ENCODE data around the gene TMEM59.
A peak's percentile ranks its signal among the peaks of the same experiment; 100 is the strongest.

TMEM59 gene

GRCh38 chr1:54014009-54014629 lies 38.9 kb downstream of the TMEM59 start:
- no peak overlapping the region for H3K27ac ChIP-seq (ENCODE audit: low read length)
- TF ChIP-seq EZH2 (IDR thresholded peaks at IDR 0.05; ENCODE audit: borderline replicate concordance, low read depth, low read length, severe bottlenecking): no peak
- no peak for TF ChIP-seq CTCF (IDR thresholded peaks at IDR 0.05; ENCODE audit: borderline replicate concordance, extremely low read depth, low read length, poor library complexity, severe bottlenecking)
- no peaks in the 10 kb centered on the region for H3K79me2 ChIP-seq (ENCODE audit: insufficient read depth, low read length)
- no peak overlapping the region for H3K4me2 ChIP-seq (ENCODE audit: insufficient read depth, low read length)
- H3K4me1 ChIP-seq (ENCODE audit: insufficient read depth, low read length): no peaks in the 10 kb centered on the region
- H3K27me3 ChIP-seq (ENCODE audit: insufficient read depth, low read length, poor library complexity): peaks cover 7% of the 10 kb centered on the region
- no peaks in the 10 kb centered on the region for H3K9me3 ChIP-seq (ENCODE audit: insufficient read depth, low read length, severe bottlenecking)
- H3K4me3 ChIP-seq (ENCODE audit: low read depth in 1 of 2, low read length in 2 of 2): no peak overlapping the region
- DNase-seq (peak; percentile 1), ATAC-seq (ENCODE audit: insufficient read depth, low read depth) (no peak; the same call in 2 of the 3 replicates)
- H4K20me1 ChIP-seq (ENCODE audit: insufficient read depth, low read length): no peaks in the 10 kb centered on the region
- H2AFZ ChIP-seq (ENCODE audit: low read depth, low read length): no peak overlapping the region
- H3K36me3 ChIP-seq (ENCODE audit: insufficient read depth, low read length): no peaks in the 10 kb centered on the region
- no peak overlapping the region for H3K9ac ChIP-seq (ENCODE audit: low read depth, low read length)

GRCh38 chr1:54013393-54014008 lies 39.5 kb downstream of the TMEM59 start:
- no peak overlapping the region for H3K4me2 ChIP-seq (ENCODE audit: insufficient read depth, low read length)
- peak; percentile 1 for DNase-seq
- no peak for TF ChIP-seq EZH2 (IDR thresholded peaks at IDR 0.05; ENCODE audit: borderline replicate concordance, low read depth, low read length, severe bottlenecking)
- no peak for TF ChIP-seq CTCF (IDR thresholded peaks at IDR 0.05; ENCODE audit: borderline replicate concordance, extremely low read depth, low read length, poor library complexity, severe bottlenecking)

GRCh38 chr1:54012863-54013262 lies 40.1 kb downstream of the TMEM59 start:
- no peak overlapping the region for H3K4me3 ChIP-seq (ENCODE audit: low read depth in 1 of 2, low read length in 2 of 2)
- no peak for TF ChIP-seq EZH2 (IDR thresholded peaks at IDR 0.05; ENCODE audit: borderline replicate concordance, low read depth, low read length, severe bottlenecking)
- TF ChIP-seq CTCF (IDR thresholded peaks at IDR 0.05; ENCODE audit: borderline replicate concordance, extremely low read depth, low read length, poor library complexity, severe bottlenecking): no peak
- no peak overlapping the region for H3K9ac ChIP-seq (ENCODE audit: low read depth, low read length)
- H3K27me3 ChIP-seq (ENCODE audit: insufficient read depth, low read length, poor library complexity): peaks cover 2% of the 10 kb centered on the region
- no peak overlapping the region for H3K4me2 ChIP-seq (ENCODE audit: insufficient read depth, low read length)
- H3K27ac ChIP-seq (ENCODE audit: low read length): no peak overlapping the region
- DNase-seq (peak; percentile 0), ATAC-seq (ENCODE audit: insufficient read depth, low read depth) (no peak)
- no peaks in the 10 kb centered on the region for H3K4me1 ChIP-seq (ENCODE audit: insufficient read depth, low read length)
- H3K79me2 ChIP-seq (ENCODE audit: insufficient read depth, low read length): no peaks in the 10 kb centered on the region
- H3K36me3 ChIP-seq (ENCODE audit: insufficient read depth, low read length): no peaks in the 10 kb centered on the region
- H2AFZ ChIP-seq (ENCODE audit: low read depth, low read length): no peak overlapping the region
- H3K9me3 ChIP-seq (ENCODE audit: insufficient read depth, low read length, severe bottlenecking): no peaks in the 10 kb centered on the region
- H4K20me1 ChIP-seq (ENCODE audit: insufficient read depth, low read length): no peaks in the 10 kb centered on the region

More at GRCh38 chr1:54013393-54014008, 39.5 kb downstream of the TMEM59 start:
- H4K20me1 ChIP-seq (ENCODE audit: insufficient read depth, low read length): no peaks in the 10 kb centered on the region
- H3K4me3 ChIP-seq (ENCODE audit: low read depth in 1 of 2, low read length in 2 of 2): no peak overlapping the region
- H3K9me3 ChIP-seq (ENCODE audit: insufficient read depth, low read length, severe bottlenecking): no peaks in the 10 kb centered on the region
- H2AFZ ChIP-seq (ENCODE audit: low read depth, low read length): no peak overlapping the region
- no peak overlapping the region for H3K27ac ChIP-seq (ENCODE audit: low read length)
- H3K79me2 ChIP-seq (ENCODE audit: insufficient read depth, low read length): no peaks in the 10 kb centered on the region
- no peaks in the 10 kb centered on the region for H3K36me3 ChIP-seq (ENCODE audit: insufficient read depth, low read length)
- ATAC-seq (ENCODE audit: insufficient read depth, low read depth): no peak
- peaks cover 7% of the 10 kb centered on the region for H3K27me3 ChIP-seq (ENCODE audit: insufficient read depth, low read length, poor library complexity)
- H3K4me1 ChIP-seq (ENCODE audit: insufficient read depth, low read length): no peaks in the 10 kb centered on the region
- H3K9ac ChIP-seq (ENCODE audit: low read depth, low read length): no peak overlapping the region
